Measurements from ENCODE around the gene IGF1R. TPM values are rescaled to one million over a fixed set of nuclear protein-coding genes. Genes with fewer than 3 reads are reported as not detected.

IGF1R gene
- total RNA-seq, 4 donors from 2014 or later: 39.3 to 97.4 (median 44.7) TPM

GRCh38 chr15:98712845-98713584, 64.7 kb downstream of the IGF1R start:
- no peak for TF ChIP-seq CTCF (IDR thresholded peaks at IDR 0.05)
- no peak for DNase-seq (ENCODE audit: low spot score)
- ATAC-seq (ENCODE audit: low FRiP score): no peak

- ATAC-seq (ENCODE audit: low FRiP score): no peak
- no peak for DNase-seq (ENCODE audit: low spot score)
- no peak for TF ChIP-seq CTCF (IDR thresholded peaks at IDR 0.05)
Observed at GRCh38 chr15:98713585-98714001, 65.3 kb downstream of the IGF1R start.

DNA sequence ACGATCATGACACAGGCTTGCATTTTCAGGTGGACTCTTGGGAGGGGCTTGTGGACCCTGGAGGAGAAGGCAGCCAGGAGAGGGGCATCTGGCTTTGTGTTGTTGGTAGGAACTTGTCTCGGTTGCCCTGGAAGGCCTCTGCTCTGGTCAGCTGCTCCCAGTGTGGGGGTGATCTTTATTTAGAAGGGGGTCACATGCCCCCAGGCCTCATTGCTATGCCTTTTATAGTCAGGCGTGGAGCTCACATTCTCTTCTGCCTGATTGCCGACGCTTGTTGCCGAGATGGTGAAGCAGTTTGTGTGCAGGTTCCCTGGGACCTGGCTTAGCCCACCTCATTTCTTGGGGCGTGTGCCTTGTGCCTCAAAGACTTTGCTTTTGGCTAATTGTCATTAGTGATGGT, 66.6 kb downstream of the IGF1R start:
- TF ChIP-seq CTCF (IDR thresholded peaks at IDR 0.05): no peak
- ATAC-seq (ENCODE audit: low FRiP score) (no peak), DNase-seq (ENCODE audit: low spot score) (no peak)

- ATAC-seq (ENCODE audit: low FRiP score) (no peak), DNase-seq (ENCODE audit: low spot score) (no peak)
- no peak for TF ChIP-seq CTCF (IDR thresholded peaks at IDR 0.05)
Observed at GRCh38 chr15:98715401-98715800, 67.1 kb downstream of the IGF1R start.

GRCh38 chr15:98715890-98716443, 67.6 kb downstream of the IGF1R start:
- TF ChIP-seq CTCF (IDR thresholded peaks at IDR 0.05): no peak
- DNase-seq (ENCODE audit: low spot score) (no peak), ATAC-seq (ENCODE audit: low FRiP score) (no peak)

GRCh38 chr15:98717371-98717770, 69.0 kb downstream of the IGF1R start:
- DNase-seq (ENCODE audit: low spot score) (no peak), ATAC-seq (ENCODE audit: low FRiP score) (no peak)
- TF ChIP-seq CTCF (IDR thresholded peaks at IDR 0.05): no peak

DNA sequence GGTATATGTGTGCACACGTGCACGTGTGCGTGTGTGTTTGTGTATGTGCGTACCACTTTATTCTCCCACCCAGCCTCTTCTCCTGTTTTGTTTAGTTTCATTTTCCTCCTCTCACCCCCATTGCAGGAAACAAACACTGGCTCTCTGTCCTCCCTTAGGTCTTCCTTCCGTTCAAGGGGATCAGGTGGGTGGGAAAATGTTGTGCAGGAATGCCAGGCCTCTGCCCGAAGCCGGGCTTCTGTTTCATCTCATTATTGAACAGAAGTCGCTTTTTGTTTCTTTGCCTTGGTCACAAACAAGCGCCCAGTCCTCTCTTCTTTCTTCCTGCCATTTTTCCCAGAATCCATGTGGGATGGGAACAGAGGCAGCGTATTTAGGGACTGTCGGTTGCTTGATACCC, 69.6 kb downstream of the IGF1R start:
- no peak for DNase-seq (ENCODE audit: low spot score)
- no peak for TF ChIP-seq CTCF (IDR thresholded peaks at IDR 0.05)
- ATAC-seq (ENCODE audit: low FRiP score): no peak

All from omental fat pad (tissue), 4 donors.